Endothelial cell (in vitro differentiated cells): Measurements from ENCODE around the gene CDKN2AIP. TPM values are rescaled to one million over a fixed set of nuclear protein-coding genes. Genes with fewer than 3 reads are reported as not detected.
A peak's percentile ranks its signal among the peaks of the same experiment; 100 is the strongest.

ENCODE experiments used
- DNase-seq: peaks from one replicate; pipeline ENCODE4 v3.0.0; 2021; ENCODE audit warnings: low spot score
- H3K27ac Mint-ChIP-seq: one replicate; pipeline ENCODE4 v1.8.0; 2021; ENCODE audit warnings: mixed read lengths, inconsistent platforms; ENCODE audit not compliant: unreplicated experiment
- H3K27me3 Mint-ChIP-seq: one replicate; pipeline ENCODE4 v1.8.0; 2021; ENCODE audit warnings: mild to moderate bottlenecking, moderate library complexity, mixed read lengths, inconsistent platforms; ENCODE audit not compliant: unreplicated experiment
- H3K36me3 Mint-ChIP-seq: one replicate; pipeline ENCODE4 v1.8.0; 2021; ENCODE audit warnings: mild to moderate bottlenecking, low read depth, mixed read lengths, inconsistent platforms; ENCODE audit not compliant: unreplicated experiment
- H3K4me1 Mint-ChIP-seq: one replicate; pipeline ENCODE4 v1.8.0; 2021; ENCODE audit warnings: mild to moderate bottlenecking, mixed read lengths, inconsistent platforms; ENCODE audit not compliant: unreplicated experiment
- H3K4me3 Mint-ChIP-seq: one replicate; pipeline ENCODE4 v1.8.0; 2021; ENCODE audit warnings: mild to moderate bottlenecking, mixed read lengths, inconsistent platforms; ENCODE audit not compliant: unreplicated experiment
- H3K9me3 Mint-ChIP-seq: one replicate; pipeline ENCODE4 v1.8.0; 2021; ENCODE audit warnings: mixed read lengths, inconsistent platforms; ENCODE audit not compliant: unreplicated experiment
- total RNA-seq: library from RNA; stranded (reverse); fragmentation: NEBNext Ultra II Directional; extraction: Animal tissue kit (Norgen Biotek cat#: 25700); gene quantifications from one replicate; pipeline ENCODE4 v1.2.1, GENCODE V29; 2021; ENCODE audit not compliant: unreplicated experiment
- TF ChIP-seq, protein P1 (sequence below): fragments of 200-600 bp; sonication (generic); IDR thresholded peaks from one replicate; pipeline ENCODE4 v1.5.0; 2021; ENCODE audit warnings: antibody characterized with exemption; ENCODE audit not compliant: unreplicated experiment

CDKN2AIP gene
- total RNA-seq, 1 donor from 2014 or later = 22.0 TPM

DNA sequence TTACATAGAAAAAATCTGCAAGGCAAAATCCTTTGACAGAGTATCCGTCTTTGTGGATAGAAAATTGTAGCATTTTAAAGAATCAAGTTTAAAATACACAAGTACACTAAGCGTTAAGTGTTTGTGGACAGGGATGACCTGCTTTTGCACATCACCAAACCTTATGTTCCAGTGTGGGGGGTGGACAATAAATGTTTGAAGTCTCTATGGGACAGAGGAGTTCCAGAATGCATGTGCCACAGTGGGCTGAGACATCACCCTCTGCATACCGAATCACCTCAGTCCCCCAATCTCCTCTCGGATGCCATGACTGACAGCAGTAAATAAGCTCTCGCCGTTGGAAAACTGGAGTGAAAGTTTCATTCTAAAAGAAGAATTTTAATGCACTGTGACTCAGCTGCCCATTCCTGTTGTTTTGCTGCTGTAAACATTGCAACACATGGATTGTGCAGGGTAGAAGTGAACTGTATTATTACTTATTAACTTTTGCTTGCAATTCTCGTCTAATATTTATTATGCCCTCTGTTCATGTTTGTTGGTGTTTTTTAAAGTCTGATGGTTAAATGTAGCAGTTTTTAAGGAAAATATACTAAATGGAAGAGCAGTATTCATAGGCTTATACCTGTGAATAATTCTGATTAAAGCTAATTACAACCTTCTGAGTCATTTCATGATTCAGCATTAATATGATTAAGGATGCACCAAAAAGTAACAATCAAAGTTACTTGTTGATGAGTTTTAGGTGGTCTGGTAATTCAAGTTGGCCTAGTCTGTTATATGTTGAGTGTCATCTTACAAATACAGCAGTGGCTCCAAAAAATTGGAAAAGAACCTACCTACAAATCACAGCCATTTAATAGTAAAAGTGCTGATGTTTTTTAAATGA lies 24.0 kb downstream of the CDKN2AIP start:
- peaks cover 15% of the 10 kb centered on the region for H3K4me1 Mint-ChIP-seq
- H3K4me3 Mint-ChIP-seq = no peak overlapping the region
- H3K27ac Mint-ChIP-seq = no peak overlapping the region
- peaks cover 11% of the 10 kb centered on the region for H3K36me3 Mint-ChIP-seq
- TF ChIP-seq, protein P1, sequence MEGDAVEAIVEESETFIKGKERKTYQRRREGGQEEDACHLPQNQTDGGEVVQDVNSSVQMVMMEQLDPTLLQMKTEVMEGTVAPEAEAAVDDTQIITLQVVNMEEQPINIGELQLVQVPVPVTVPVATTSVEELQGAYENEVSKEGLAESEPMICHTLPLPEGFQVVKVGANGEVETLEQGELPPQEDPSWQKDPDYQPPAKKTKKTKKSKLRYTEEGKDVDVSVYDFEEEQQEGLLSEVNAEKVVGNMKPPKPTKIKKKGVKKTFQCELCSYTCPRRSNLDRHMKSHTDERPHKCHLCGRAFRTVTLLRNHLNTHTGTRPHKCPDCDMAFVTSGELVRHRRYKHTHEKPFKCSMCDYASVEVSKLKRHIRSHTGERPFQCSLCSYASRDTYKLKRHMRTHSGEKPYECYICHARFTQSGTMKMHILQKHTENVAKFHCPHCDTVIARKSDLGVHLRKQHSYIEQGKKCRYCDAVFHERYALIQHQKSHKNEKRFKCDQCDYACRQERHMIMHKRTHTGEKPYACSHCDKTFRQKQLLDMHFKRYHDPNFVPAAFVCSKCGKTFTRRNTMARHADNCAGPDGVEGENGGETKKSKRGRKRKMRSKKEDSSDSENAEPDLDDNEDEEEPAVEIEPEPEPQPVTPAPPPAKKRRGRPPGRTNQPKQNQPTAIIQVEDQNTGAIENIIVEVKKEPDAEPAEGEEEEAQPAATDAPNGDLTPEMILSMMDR = no peak
- peaks cover 9% of the 10 kb centered on the region for H3K9me3 Mint-ChIP-seq
- DNase-seq = no peak
- H3K27me3 Mint-ChIP-seq = peaks cover 2% of the 10 kb centered on the region

DNA sequence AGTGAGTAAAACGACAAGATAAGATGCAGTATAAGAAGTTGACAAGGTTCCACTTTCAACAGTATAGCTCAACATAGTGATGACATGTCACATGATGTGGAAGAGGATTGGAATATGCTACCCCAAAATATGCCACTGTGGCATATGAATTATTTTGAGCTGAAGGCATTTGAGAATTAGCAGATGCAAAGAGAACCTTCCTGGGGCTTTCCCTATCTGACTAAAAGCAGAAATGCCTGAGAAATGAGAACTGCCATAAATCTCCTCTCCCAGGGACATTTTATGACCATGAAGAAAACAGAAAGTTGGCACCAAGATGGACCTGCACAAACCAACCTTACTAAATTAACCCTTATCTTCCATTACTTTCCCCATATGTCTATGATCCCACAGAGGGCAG lies 24.8 kb downstream of the CDKN2AIP start:
- H3K9me3 Mint-ChIP-seq = peaks cover 9% of the 10 kb centered on the region
- DNase-seq = no peak
- TF ChIP-seq, protein P1 = no peak
- peaks cover 2% of the 10 kb centered on the region for H3K27me3 Mint-ChIP-seq
- H3K27ac Mint-ChIP-seq = no peak overlapping the region
- peaks cover 15% of the 10 kb centered on the region for H3K4me1 Mint-ChIP-seq
- peak overlapping the region; percentile 44 for H3K4me3 Mint-ChIP-seq
- peaks cover 8% of the 10 kb centered on the region for H3K36me3 Mint-ChIP-seq

DNA sequence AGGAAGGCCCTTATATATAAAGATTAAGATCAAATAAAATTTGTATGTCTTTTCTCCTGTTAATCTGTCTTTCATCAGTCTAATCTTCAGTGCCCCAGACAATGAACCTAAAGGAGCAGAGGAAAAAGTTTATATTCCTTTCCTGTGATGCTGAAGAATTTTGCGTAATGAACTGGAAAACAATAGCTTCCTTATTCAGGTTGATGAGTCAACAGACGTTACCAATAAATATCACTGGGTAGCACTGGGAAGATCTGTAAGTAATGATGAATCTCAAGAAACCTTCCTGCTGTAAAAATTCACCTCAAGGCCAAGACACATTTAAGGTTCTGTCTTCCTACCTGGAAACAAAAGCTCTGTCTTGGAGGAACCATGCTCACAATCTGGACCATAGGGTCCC lies 25.5 kb downstream of the CDKN2AIP start:
- Mint-ChIP-seq H3K27ac (no peak overlapping the region), H3K27me3 (peaks cover 2% of the 10 kb centered on the region), H3K4me3 (no peak overlapping the region), H3K36me3 (peaks cover 8% of the 10 kb centered on the region), H3K9me3 (peaks cover 9% of the 10 kb centered on the region), H3K4me1 (peaks cover 15% of the 10 kb centered on the region)
- TF ChIP-seq, protein P1 = no peak
- no peak for DNase-seq

DNA sequence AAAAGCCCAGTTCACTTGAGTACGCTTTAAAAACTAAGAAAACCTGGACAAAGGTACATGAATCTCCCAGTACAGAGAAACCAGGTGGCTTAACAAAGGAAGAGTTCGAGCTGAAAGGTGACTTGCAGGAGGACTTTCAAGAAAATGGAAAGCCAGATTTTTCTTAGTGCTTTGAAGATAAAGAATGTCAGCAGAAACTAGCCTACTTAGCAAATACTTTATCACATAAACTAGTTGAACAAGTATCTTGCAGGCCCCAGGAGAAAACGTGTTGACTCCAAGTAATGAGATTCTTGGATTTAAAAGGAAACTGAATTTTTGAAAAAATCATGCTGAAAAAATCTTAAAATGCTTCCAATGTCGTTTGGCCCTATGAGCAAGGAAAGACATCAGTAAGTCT lies 26.4 kb downstream of the CDKN2AIP start:
- Mint-ChIP-seq H3K4me3 (no peak overlapping the region), H3K9me3 (peaks cover 9% of the 10 kb centered on the region), H3K4me1 (peaks cover 13% of the 10 kb centered on the region), H3K36me3 (peaks cover 8% of the 10 kb centered on the region), H3K27me3 (peaks cover 2% of the 10 kb centered on the region), H3K27ac (no peak overlapping the region)
- no peak for DNase-seq
- TF ChIP-seq, protein P1 = no peak
